ENCODE data around the gene ASIC3.

ASIC3 gene

DNA sequence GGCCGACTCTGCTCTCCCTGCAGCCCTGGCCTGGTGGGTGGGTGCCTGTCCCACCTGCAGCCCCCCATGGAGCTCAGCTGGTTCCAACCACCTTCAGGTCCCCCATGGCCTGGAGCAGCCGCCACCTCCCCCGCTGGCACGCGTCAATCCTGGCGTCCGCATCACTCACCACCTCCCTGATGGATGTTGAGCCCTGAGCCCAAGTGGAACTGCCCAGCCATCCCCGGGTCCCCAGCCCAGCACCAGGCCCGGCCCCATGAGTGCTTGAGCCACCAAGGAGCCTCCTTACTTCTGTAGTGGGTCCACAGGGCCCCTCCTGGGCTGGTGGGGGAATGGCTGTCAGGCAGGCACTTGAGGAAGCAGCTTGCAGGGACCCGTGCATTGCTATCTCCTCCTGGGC is 52.6 kb downstream of the ASIC3 start:
- H3K27ac ChIP-seq = no peak overlapping the region
- TF ChIP-seq ZFX (IDR thresholded peaks at IDR 0.05) (no peak), CTCF (conservative IDR thresholded peaks at IDR 0.05) (no peak)

DNA sequence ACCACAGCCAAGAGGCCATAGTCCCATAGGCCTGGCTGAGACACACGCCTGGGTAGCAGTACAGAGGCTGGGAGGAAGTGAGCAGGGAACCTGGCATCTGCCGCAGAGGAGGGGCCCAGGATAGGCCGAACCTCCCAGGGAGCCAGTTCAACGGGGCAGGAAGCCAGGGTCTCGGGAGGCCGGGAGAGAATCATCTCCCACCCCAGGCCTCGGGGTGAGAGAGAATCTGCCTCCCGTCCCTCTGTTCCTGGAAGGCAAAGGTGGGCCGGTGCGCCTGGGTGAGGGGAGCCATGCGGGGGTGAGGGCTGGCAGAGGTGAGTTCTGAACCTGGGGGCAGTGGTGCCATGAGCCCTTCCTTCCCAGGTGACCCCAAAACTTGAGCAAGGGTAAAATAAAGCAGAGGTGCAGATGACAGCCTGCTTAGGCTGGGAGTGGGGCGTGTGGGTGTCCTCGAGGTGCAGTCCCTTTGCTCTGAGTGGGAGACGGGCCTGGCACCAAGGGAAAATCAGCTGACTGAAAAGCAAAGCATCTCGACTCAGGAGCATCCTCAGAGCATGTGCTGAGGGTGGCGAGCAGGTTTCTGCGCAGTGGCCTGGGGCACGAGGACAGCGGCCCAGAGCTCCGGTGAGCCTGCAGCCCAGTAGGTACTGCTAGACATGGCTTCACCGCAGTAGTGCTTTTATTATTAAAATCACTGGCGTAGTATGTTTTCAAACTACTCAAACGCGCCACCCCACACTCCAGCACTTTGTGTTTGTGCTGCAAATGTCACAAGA is 53.5 kb downstream of the ASIC3 start:
- H3K27ac ChIP-seq = no peak overlapping the region

More for the DNA sequence above, 53.5 kb downstream of the ASIC3 start:
- TF ChIP-seq ZFX (IDR thresholded peaks at IDR 0.05) (no peak), CTCF (conservative IDR thresholded peaks at IDR 0.05) (no peak)
